Endodermal cell (in vitro differentiated cells): Measurements from ENCODE around the gene TMX1. TPM values are rescaled to one million over a fixed set of nuclear protein-coding genes. Genes with fewer than 3 reads are reported as not detected.

ENCODE experiments used
- DNase-seq: peaks from one replicate; pipeline ENCODE4 v3.0.0-alpha.2; 2017
- H3K27ac ChIP-seq: 2 replicates; pipeline ENCODE4 v1.5.1; 2013; ENCODE audit warnings: mild to moderate bottlenecking, low read depth, low read length, moderate library complexity
- H3K27me3 ChIP-seq: 2 replicates; pipeline ENCODE4 v1.6.1; 2013; ENCODE audit warnings: mild to moderate bottlenecking, low read length, moderate library complexity; ENCODE audit not compliant: insufficient read depth, control insufficient read depth, poor library complexity, severe bottlenecking
- H3K36me3 ChIP-seq: 2 replicates; pipeline ENCODE4 v1.7.0; 2013; ENCODE audit warnings: mild to moderate bottlenecking, low read length, moderate library complexity; ENCODE audit not compliant: control insufficient read depth, insufficient read depth
- H3K4me1 ChIP-seq: one replicate; pipeline ENCODE4 v1.7.0; 2013; ENCODE audit warnings: low read length; ENCODE audit not compliant: control insufficient read depth, insufficient read depth
- H3K4me3 ChIP-seq: 2 replicates; pipeline ENCODE4 v1.5.1; 2013; ENCODE audit warnings: mild to moderate bottlenecking, low read length, moderate library complexity
- H3K9ac ChIP-seq: 2 replicates; pipeline ENCODE4 v1.6.1; 2013; ENCODE audit warnings: mild to moderate bottlenecking, low read length, moderate library complexity; ENCODE audit not compliant: poor library complexity, severe bottlenecking; ENCODE audit errors: extremely low read depth
- H3K9me3 ChIP-seq: 2 replicates; pipeline ENCODE4 v1.6.1; 2013; ENCODE audit warnings: mild to moderate bottlenecking, low read length, moderate library complexity; ENCODE audit not compliant: control insufficient read depth
- H3K27ac Mint-ChIP-seq: 2 replicates; pipeline ENCODE4 v1.8.0; 2020; ENCODE audit warnings: mixed read lengths
- H3K27me3 Mint-ChIP-seq: 2 replicates; pipeline ENCODE4 v1.8.0; 2021; ENCODE audit warnings: mild to moderate bottlenecking, mixed read lengths; ENCODE audit not compliant: insufficient read depth
- H3K36me3 Mint-ChIP-seq: 2 replicates; pipeline ENCODE4 v1.8.0; 2020; ENCODE audit warnings: low read depth, mixed read lengths
- H3K4me1 Mint-ChIP-seq: 2 replicates; pipeline ENCODE4 v1.8.0; 2020; ENCODE audit warnings: mixed read lengths
- H3K4me3 Mint-ChIP-seq: 2 replicates; pipeline ENCODE4 v1.8.0; 2020; ENCODE audit warnings: mild to moderate bottlenecking, moderate library complexity, mixed read lengths
- H3K9me3 Mint-ChIP-seq: 2 replicates; pipeline ENCODE4 v1.8.0; 2020; ENCODE audit warnings: mild to moderate bottlenecking, mixed read lengths
- CTCF ChIP-seq: fragments of 200-600 bp; sonication (generic); conservative IDR thresholded peaks from 2 replicates; pipeline ENCODE4 v1.5.0; 2021; ENCODE audit warnings: antibody characterized with exemption, mild to moderate bottlenecking
- WGBS, 2 experiments: methylation state at CpG; one replicate each; pipeline versions ENCODE4 v1.1.5 to v1.1.7; 2013; ENCODE audit warnings: missing lambda C conversion rate in 2 of 2, mixed read lengths in 1 of 2; ENCODE audit not compliant: insufficient coverage in 1 of 2, insufficient read length in 1 of 2; 5-methylcytosine and 5-hydroxymethylcytosine counted together
- total RNA-seq, 2 donors: library from RNA; stranded (reverse); fragmentation: NEBNext Ultra II Directional in 1 of 2; extraction: Animal tissue kit (Norgen Biotek cat#: 25700) in 1 of 2; gene quantifications; 2 replicates in 1 of 2; 3 replicates in 1 of 2; pipeline ENCODE4 v1.2.1, GENCODE V29; 2021

The TMX1 gene
- total RNA-seq, 2 donors from 2014 or later = 28.8 to 36.1 TPM

- Mint-ChIP-seq H3K4me3 (no peak overlapping the region), H3K4me1 (peaks cover under 1% of the 10 kb centered on the region), H3K9me3 (peaks cover 27% of the 10 kb centered on the region), H3K27me3 (no peaks in the 10 kb centered on the region), H3K27ac (no peak overlapping the region), H3K36me3 (no peaks in the 10 kb centered on the region)
- Histone ChIP-seq H3K27me3 (no peaks in the 10 kb centered on the region), H3K36me3 (no peaks in the 10 kb centered on the region), H3K4me3 (no peak overlapping the region), H3K4me1 (no peaks in the 10 kb centered on the region), H3K27ac (no peak overlapping the region), H3K9ac (no peak overlapping the region), H3K9me3 (peaks cover 5% of the 10 kb centered on the region)
- 78 to 100% methylated on average over 1 of the region's 1 CpG for WGBS, 2 experiments
- DNase-seq = no peak
- no peak for TF ChIP-seq CTCF
Measured at GRCh38 chr14:51224551-51224950, 15.5 kb upstream of the TMX1 start.

- no peak for TF ChIP-seq CTCF
- Mint-ChIP-seq H3K4me1 (no peaks in the 10 kb centered on the region), H3K27ac (no peak overlapping the region), H3K36me3 (no peaks in the 10 kb centered on the region), H3K9me3 (peaks cover 27% of the 10 kb centered on the region), H3K4me3 (no peak overlapping the region), H3K27me3 (no peaks in the 10 kb centered on the region)
- Histone ChIP-seq H3K36me3 (no peaks in the 10 kb centered on the region), H3K9me3 (peaks cover 5% of the 10 kb centered on the region), H3K27me3 (no peaks in the 10 kb centered on the region), H3K4me3 (no peak overlapping the region), H3K9ac (no peak overlapping the region), H3K27ac (no peak overlapping the region), H3K4me1 (no peaks in the 10 kb centered on the region)
- WGBS, 2 experiments = 98 to 100% methylated on average over 2 of the region's 2 CpGs
- DNase-seq = no peak
Measured at GRCh38 chr14:51225751-51226150, 14.3 kb upstream of the TMX1 start.

- H3K27ac ChIP-seq = no peak overlapping the region
Measured at GRCh38 chr14:51228391-51228790, 11.7 kb upstream of the TMX1 start.

More at GRCh38 chr14:51228391-51228790, 11.7 kb upstream of the TMX1 start:
- no peaks in the 10 kb centered on the region for H3K36me3 Mint-ChIP-seq
- H3K27ac Mint-ChIP-seq = no peak overlapping the region
- no peaks in the 10 kb centered on the region for H3K27me3 ChIP-seq
- TF ChIP-seq CTCF = no peak
- peaks cover 2% of the 10 kb centered on the region for H3K27me3 Mint-ChIP-seq
- DNase-seq = no peak
- no peaks in the 10 kb centered on the region for H3K36me3 ChIP-seq
- H3K4me3 ChIP-seq = no peak overlapping the region
- no peak overlapping the region for H3K4me3 Mint-ChIP-seq
- H3K4me1 Mint-ChIP-seq = no peaks in the 10 kb centered on the region
- H3K9ac ChIP-seq = no peak overlapping the region
- peaks cover 6% of the 10 kb centered on the region for H3K9me3 Mint-ChIP-seq
- H3K9me3 ChIP-seq = no peaks in the 10 kb centered on the region
- no peaks in the 10 kb centered on the region for H3K4me1 ChIP-seq
